GM18858 (cell line): ENCODE measurements around the gene CTRB1.
A peak's percentile ranks its signal among the peaks of the same experiment; 100 is the strongest.

Experiments
- ATAC-seq: cut with Tn5 transposase; IDR thresholded peaks from one replicate; pipeline ENCODE4 v1.9.1; 2021; ENCODE audit not compliant: unreplicated experiment

CTRB1 gene

GRCh38 chr16:75218256-75219076 lies at the start of gene CTRB1:
TSS of gene CTRB1 (plus strand) at chr16:75218988. CDS start at chr16:75219008, 20 bp downstream.
- peak; percentile 60 for ATAC-seq

- no peak for ATAC-seq
These were observed 48.8 kb upstream of the CTRB1 start for GRCh38 chr16:75169899-75170405.

- no peak for ATAC-seq
These were observed 46.2 kb upstream of the CTRB1 start for GRCh38 chr16:75172578-75172977.

- ATAC-seq = no peak
These were observed 43.7 kb upstream of the CTRB1 start for GRCh38 chr16:75175074-75175473.

- no peak for ATAC-seq
These were observed 41.9 kb upstream of the CTRB1 start for GRCh38 chr16:75176926-75177325.

- ATAC-seq = no peak
These were observed 39.6 kb upstream of the CTRB1 start for GRCh38 chr16:75179208-75179607.

- no peak for ATAC-seq
These were observed 37.2 kb upstream of the CTRB1 start for GRCh38 chr16:75181630-75182029.

GRCh38 chr16:75188832-75189477 lies 29.8 kb upstream of the CTRB1 start:
- no peak for ATAC-seq

GRCh38 chr16:75189638-75190245 lies 29.0 kb upstream of the CTRB1 start:
- no peak for ATAC-seq

GRCh38 chr16:75192606-75193264 lies 26.1 kb upstream of the CTRB1 start:
- ATAC-seq = no peak

- no peak for ATAC-seq
These were observed 25.5 kb upstream of the CTRB1 start for GRCh38 chr16:75193265-75193650.

GRCh38 chr16:75193730-75194444 lies 24.9 kb upstream of the CTRB1 start:
- ATAC-seq = no peak

GRCh38 chr16:75195811-75196790 lies 22.7 kb upstream of the CTRB1 start:
- ATAC-seq = no peak

- ATAC-seq = no peak
These were observed 22.0 kb upstream of the CTRB1 start for GRCh38 chr16:75196836-75197235.

GRCh38 chr16:75197522-75198134 lies 21.2 kb upstream of the CTRB1 start:
- ATAC-seq = no peak

- ATAC-seq = no peak
These were observed 20.6 kb upstream of the CTRB1 start for GRCh38 chr16:75198135-75198600.

GRCh38 chr16:75202069-75202590 lies 16.7 kb upstream of the CTRB1 start:
- ATAC-seq = no peak

- ATAC-seq = no peak
These were observed 15.7 kb upstream of the CTRB1 start for GRCh38 chr16:75203096-75203495.
